Ishikawa (cell line): ENCODE results near the gene CD47.

ENCODE experiments used
- CEBPB ChIP-seq: IDR thresholded peaks from 2 replicates; pipeline ENCODE4 v1.6.1; 2012
- CREB1 ChIP-seq: IDR thresholded peaks from 2 replicates; pipeline ENCODE4 v1.6.1; 2012; ENCODE audit warnings: low read depth
- EGR1 ChIP-seq: IDR thresholded peaks from 2 replicates; pipeline ENCODE4 v1.6.1; 2012
- EP300 ChIP-seq: IDR thresholded peaks from 2 replicates; pipeline ENCODE4 v1.6.1; 2012; ENCODE audit warnings: borderline replicate concordance
- FOXM1 ChIP-seq: IDR thresholded peaks from 2 replicates; pipeline ENCODE4 v1.6.1; 2012; ENCODE audit warnings: low read depth, borderline replicate concordance
- NFIC ChIP-seq: IDR thresholded peaks from 2 replicates; pipeline ENCODE4 v1.6.1; 2012
- RAD21 ChIP-seq: IDR thresholded peaks from 2 replicates; pipeline ENCODE4 v1.6.1; 2012; ENCODE audit warnings: low read depth
- REST ChIP-seq: IDR thresholded peaks from 2 replicates; pipeline ENCODE4 v1.6.1; 2012; ENCODE audit warnings: low read depth, mild to moderate bottlenecking
- TAF1 ChIP-seq: IDR thresholded peaks from 2 replicates; pipeline ENCODE4 v1.6.1; 2012; ENCODE audit warnings: low read depth, mild to moderate bottlenecking
- TCF12 ChIP-seq: IDR thresholded peaks from 2 replicates; pipeline ENCODE4 v1.6.1; 2012; ENCODE audit warnings: low read depth
- TEAD4 ChIP-seq: IDR thresholded peaks from 2 replicates; pipeline ENCODE4 v1.6.1; 2012
- YY1 ChIP-seq: IDR thresholded peaks from 2 replicates; pipeline ENCODE4 v1.6.1; 2012; ENCODE audit warnings: low read depth
- ZBTB7A ChIP-seq: IDR thresholded peaks from 2 replicates; pipeline ENCODE4 v1.6.1; 2012; ENCODE audit warnings: low read depth
- TF ChIP-seq, protein P1 (sequence below): IDR thresholded peaks from 2 replicates; pipeline ENCODE4 v1.6.1; 2012
- TF ChIP-seq, protein P2 (sequence below): IDR thresholded peaks from 2 replicates; pipeline ENCODE4 v1.6.1; 2012

CD47 gene

DNA sequence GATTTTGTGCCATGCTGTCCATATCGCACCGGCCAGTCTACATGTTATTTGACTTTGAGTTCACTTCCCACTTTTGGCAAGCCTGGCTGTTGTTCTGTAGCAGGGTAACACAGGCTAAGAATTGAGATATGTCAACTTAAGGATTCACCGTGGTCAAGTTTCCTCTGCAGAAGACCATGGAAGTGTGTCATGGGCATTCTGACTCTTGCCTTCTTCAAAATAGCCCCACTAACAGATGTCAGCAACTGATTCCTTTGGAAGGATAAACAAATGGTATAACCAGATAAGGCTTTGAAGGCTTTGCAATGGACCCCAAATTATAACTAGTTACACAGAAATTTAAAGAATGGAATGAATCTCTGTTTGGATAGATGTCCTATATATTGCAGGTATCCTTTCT is 20.1 kb upstream of the CD47 start:
- TF ChIP-seq RAD21 (no peak), TEAD4 (no peak), TAF1 (no peak), CEBPB (no peak), TCF12 (no peak), YY1 (no peak), REST (no peak), EGR1 (no peak), FOXM1 (no peak), ZBTB7A (no peak), NFIC (no peak), EP300 (no peak), CREB1 (no peak)
- TF ChIP-seq, protein P1, sequence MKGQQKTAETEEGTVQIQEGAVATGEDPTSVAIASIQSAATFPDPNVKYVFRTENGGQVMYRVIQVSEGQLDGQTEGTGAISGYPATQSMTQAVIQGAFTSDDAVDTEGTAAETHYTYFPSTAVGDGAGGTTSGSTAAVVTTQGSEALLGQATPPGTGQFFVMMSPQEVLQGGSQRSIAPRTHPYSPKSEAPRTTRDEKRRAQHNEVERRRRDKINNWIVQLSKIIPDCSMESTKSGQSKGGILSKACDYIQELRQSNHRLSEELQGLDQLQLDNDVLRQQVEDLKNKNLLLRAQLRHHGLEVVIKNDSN: no peak
- TF ChIP-seq, protein P2, sequence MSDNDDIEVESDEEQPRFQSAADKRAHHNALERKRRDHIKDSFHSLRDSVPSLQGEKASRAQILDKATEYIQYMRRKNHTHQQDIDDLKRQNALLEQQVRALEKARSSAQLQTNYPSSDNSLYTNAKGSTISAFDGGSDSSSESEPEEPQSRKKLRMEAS: no peak

GRCh38 chr3:108108416-108108815 is 17.6 kb upstream of the CD47 start:
- no peak for TF ChIP-seq NFIC
- TF ChIP-seq EP300: no peak
- no peak for TF ChIP-seq EGR1
- TF ChIP-seq FOXM1: no peak
- no peak for TF ChIP-seq CREB1
- TF ChIP-seq CEBPB: no peak
- no peak for TF ChIP-seq TCF12
- no peak for TF ChIP-seq YY1
- no peak for TF ChIP-seq RAD21
- no peak for TF ChIP-seq ZBTB7A
- TF ChIP-seq TAF1: no peak
- no peak for TF ChIP-seq TEAD4
- TF ChIP-seq, protein P2: no peak
- TF ChIP-seq, protein P1: no peak
- TF ChIP-seq REST: no peak

DNA sequence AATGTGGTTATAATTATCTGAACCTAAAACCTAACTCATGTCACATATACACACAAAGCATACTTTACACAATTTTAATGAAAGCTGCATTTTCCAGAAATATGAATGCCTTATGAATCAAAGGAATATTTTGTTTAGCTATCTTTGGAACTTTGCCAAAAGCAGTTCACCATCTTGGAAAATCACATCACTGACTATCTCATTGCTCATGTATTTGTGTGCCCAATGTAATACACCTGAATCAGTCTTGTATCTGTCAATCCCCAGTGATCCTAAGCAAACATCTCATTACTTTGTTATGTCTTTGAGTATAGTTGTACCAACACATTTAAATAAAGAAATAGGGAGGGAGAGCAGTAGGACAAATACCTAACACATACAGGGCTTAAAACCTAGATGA is 15.6 kb upstream of the CD47 start:
- TF ChIP-seq EP300: no peak
- no peak for TF ChIP-seq CEBPB
- TF ChIP-seq ZBTB7A: no peak
- TF ChIP-seq FOXM1: no peak
- TF ChIP-seq TCF12: no peak
- no peak for TF ChIP-seq EGR1
- TF ChIP-seq RAD21: no peak
- TF ChIP-seq CREB1: no peak
- TF ChIP-seq REST: no peak
- TF ChIP-seq YY1: no peak
- TF ChIP-seq, protein P2: no peak
- no peak for TF ChIP-seq TEAD4
- TF ChIP-seq, protein P1: no peak
- TF ChIP-seq NFIC: no peak
- no peak for TF ChIP-seq TAF1

GRCh38 chr3:108106031-108106430 is 15.2 kb upstream of the CD47 start:
- TF ChIP-seq, protein P1: no peak
- TF ChIP-seq NFIC: 0 out of 2 replicates have a peak, but pooled peaks have one; percentile 8
